WERI-Rb-1 (cell line): Measurements from ENCODE around the gene AAK1.
A peak's percentile ranks its signal among the peaks of the same experiment; 100 is the strongest.

ENCODE experiments used
- DNase-seq: peaks from one replicate; pipeline ENCODE4 v3.0.0-alpha.2; 2020
- H3K27ac ChIP-seq: fragments of 250-450 bp; sonication (Bioruptor Pico); 2 replicates; pipeline ENCODE4 v1.5.1; 2020; ENCODE audit warnings: mild to moderate bottlenecking, moderate library complexity
- H3K27me3 ChIP-seq: fragments of 250-450 bp; sonication (Bioruptor Pico); 2 replicates; pipeline ENCODE4 v1.5.1; 2021; ENCODE audit warnings: mild to moderate bottlenecking, low read depth, moderate library complexity; ENCODE audit not compliant: insufficient read depth, severe bottlenecking
- H3K36me3 ChIP-seq: fragments of 250-450 bp; sonication (Bioruptor Pico); 2 replicates; pipeline ENCODE4 v1.5.1; 2020; ENCODE audit warnings: mild to moderate bottlenecking, moderate library complexity
- H3K4me3 ChIP-seq: 2 replicates; pipeline ENCODE4 v1.5.1; 2011; ENCODE audit warnings: low read depth, mild to moderate bottlenecking, control low read depth, low read length
- H3K9me3 ChIP-seq: fragments of 250-450 bp; sonication (Bioruptor Pico); 2 replicates; pipeline ENCODE4 v1.5.1; 2021; ENCODE audit warnings: mild to moderate bottlenecking, moderate library complexity; ENCODE audit not compliant: severe bottlenecking
- CTCF ChIP-seq: IDR thresholded peaks from 2 replicates; pipeline ENCODE4 v1.5.1; 2011; ENCODE audit warnings: low read depth, mild to moderate bottlenecking, control low read depth, inconsistent platforms, low read length

The AAK1 gene

GRCh38 chr2:69436938-69437750, 206.4 kb downstream of the AAK1 start, which contains the start of gene NFU1:
Gene NFU1 (minus strand): TSS chr2:69437435. CDS start chr2:69437422, 13 bp downstream.
- H3K27ac ChIP-seq = peak within 1 kb of the TSS; percentile 93
- peak; percentile 97 for DNase-seq

GRCh38 chr2:69436596-69436937, 207.0 kb downstream of the AAK1 start:
- Histone ChIP-seq H3K9me3 (no peaks in the 10 kb centered on the region), H3K27me3 (no peaks in the 10 kb centered on the region), H3K36me3 (peaks cover 5% of the 10 kb centered on the region), H3K27ac (peak overlapping the region; percentile 93), H3K4me3 (peak overlapping the region; percentile 71)
- TF ChIP-seq CTCF = no peak
- no peak for DNase-seq

More at GRCh38 chr2:69436938-69437750, 206.4 kb downstream of the AAK1 start, which contains the start of gene NFU1:
- peak within 1 kb of the TSS; percentile 71 for H3K4me3 ChIP-seq
- TF ChIP-seq CTCF = peak; percentile 89
- H3K36me3 ChIP-seq = peaks cover 3% of the 10 kb centered on the region
- no peaks in the 10 kb centered on the region for H3K27me3 ChIP-seq
- H3K9me3 ChIP-seq = no peaks in the 10 kb centered on the region

- H3K27ac ChIP-seq = no peak overlapping the region
- TF ChIP-seq CTCF = no peak
- no peaks in the 10 kb centered on the region for H3K9me3 ChIP-seq
- no peaks in the 10 kb centered on the region for H3K27me3 ChIP-seq
- no peak overlapping the region for H3K4me3 ChIP-seq
- no peak for DNase-seq
- H3K36me3 ChIP-seq = peaks cover 18% of the 10 kb centered on the region
These were observed 208.8 kb downstream of the AAK1 start for GRCh38 chr2:69434753-69435152.

- no peak overlapping the region for H3K4me3 ChIP-seq
- H3K36me3 ChIP-seq = peaks cover 45% of the 10 kb centered on the region
- H3K27ac ChIP-seq = no peak overlapping the region
- TF ChIP-seq CTCF = no peak
- H3K27me3 ChIP-seq = no peaks in the 10 kb centered on the region
- no peak for DNase-seq
- H3K9me3 ChIP-seq = no peaks in the 10 kb centered on the region
These were observed 213.9 kb downstream of the AAK1 start for GRCh38 chr2:69429491-69430183.

GRCh38 chr2:69428981-69429380, 214.6 kb downstream of the AAK1 start:
- no peak overlapping the region for H3K4me3 ChIP-seq
- H3K36me3 ChIP-seq = peaks cover 45% of the 10 kb centered on the region
- no peaks in the 10 kb centered on the region for H3K27me3 ChIP-seq
- no peaks in the 10 kb centered on the region for H3K9me3 ChIP-seq
- DNase-seq = no peak
- no peak overlapping the region for H3K27ac ChIP-seq
- no peak for TF ChIP-seq CTCF
